Measurements from ENCODE around the gene EIF2S2.
"Not testable (repeated sequence)": the region's sequence is repeated elsewhere in the genome, so short reads cannot be mapped to it uniquely, and the experiment has no call there.

GRCh38 chr20:34132491-34132890, 20.4 kb upstream of the EIF2S2 start:
- TF ChIP-seq YY1 (IDR thresholded peaks at IDR 0.05; ENCODE audit: insufficient read depth, insufficient read length); ZNF274 (IDR thresholded peaks at IDR 0.05; ENCODE audit: low read depth, low read length); SUZ12 (IDR thresholded peaks at IDR 0.05; ENCODE audit: extremely low read depth, insufficient read depth, insufficient read length): not testable (repeated sequence)
